HEK293 (cell line): ENCODE data around the gene KRTDAP.

Source experiments
- CTCF ChIA-PET: fragments of 350-600 bp; formaldehyde crosslinking; extraction: SDS; loops from one replicate; lab custom pipeline; 2021; ENCODE audit warnings: antibody characterized with exemption; lab: Yijun Ruan, JAX
- POLR2A ChIA-PET: fragments of 300-600 bp; formaldehyde crosslinking; extraction: SDS; loops from one replicate; lab custom pipeline; 2020; ENCODE audit warnings: antibody characterized with exemption, inconsistent platforms; lab: Yijun Ruan, JAX
- H3K27ac ChIP-seq: fragments of 200-500 bp; sonication (Bioruptor generic); 2 replicates; pipeline ENCODE4 v1.5.1; 2014; ENCODE audit warnings: low read depth, low read length, control low read depth, inconsistent platforms; ENCODE audit errors: extremely low read depth
- H3K36me3 ChIP-seq, 2 experiments: fragments of 200-500 bp in 1 of 2; sonication (Bioruptor generic) in 1 of 2; 1 replicate in 1 of 2; 2 replicates in 1 of 2; pipeline ENCODE4 v1.5.1; 2014 to 2017; ENCODE audit warnings: inconsistent platforms in 2 of 2, low read length in 2 of 2; ENCODE audit not compliant: control insufficient read depth in 2 of 2, insufficient read depth in 1 of 2
- H3K4me1 ChIP-seq: fragments of 200-500 bp; sonication (Bioruptor generic); 2 replicates; pipeline ENCODE4 v1.5.1; 2014; ENCODE audit warnings: mild to moderate bottlenecking, low read length, inconsistent platforms; ENCODE audit not compliant: control insufficient read depth, insufficient read depth
- H3K4me3 ChIP-seq: 2 replicates; pipeline ENCODE4 v1.5.1; 2011; ENCODE audit warnings: low read depth, mild to moderate bottlenecking, control low read depth, low read length, moderate library complexity
- H3K9me3 ChIP-seq: fragments of 200-500 bp; sonication (Bioruptor generic); 2 replicates; pipeline ENCODE4 v1.5.1; 2014; ENCODE audit warnings: low read depth, low read length, inconsistent platforms; ENCODE audit not compliant: control insufficient read depth, insufficient read depth
- BCL11A ChIP-seq: fragments of 450-650 bp; formaldehyde crosslinking; IDR thresholded peaks from 2 replicates; pipeline ENCODE4 v1.5.1; 2016; ENCODE audit warnings: low read depth, missing biosample characterization, missing genetic modification characterization
- IKZF3 ChIP-seq: fragments of 450-650 bp; IDR thresholded peaks from 2 replicates; pipeline ENCODE4 v1.5.0; 2018; ENCODE audit warnings: missing biosample characterization, mild to moderate bottlenecking, missing genetic modification characterization, moderate library complexity
- REST ChIP-seq: fragments of 450-650 bp; formaldehyde crosslinking; IDR thresholded peaks from 2 replicates; pipeline ENCODE4 v1.5.1; 2016; ENCODE audit warnings: missing biosample characterization, missing genetic modification characterization
- ZBTB10 ChIP-seq: fragments of 450-650 bp; formaldehyde crosslinking; IDR thresholded peaks from 2 replicates; pipeline ENCODE4 v1.5.1; 2016; ENCODE audit warnings: missing biosample characterization, missing genetic modification characterization
- ZBTB44 ChIP-seq: fragments of 450-650 bp; IDR thresholded peaks from 2 replicates; pipeline ENCODE4 v1.5.1; 2018; ENCODE audit warnings: missing biosample characterization, mild to moderate bottlenecking, missing genetic modification characterization
- ZNF112 ChIP-seq: fragments of 450-650 bp; formaldehyde crosslinking; IDR thresholded peaks from 2 replicates; pipeline ENCODE4 v1.5.0; 2017; ENCODE audit warnings: missing biosample characterization, missing genetic modification characterization
- ZNF121 ChIP-seq: fragments of 450-650 bp; formaldehyde crosslinking; IDR thresholded peaks from 2 replicates; pipeline ENCODE4 v1.5.1; 2016; ENCODE audit warnings: missing biosample characterization, missing genetic modification characterization
- ZNF266 ChIP-seq: fragments of 450-650 bp; formaldehyde crosslinking; IDR thresholded peaks from 2 replicates; pipeline ENCODE4 v1.5.1; 2016; ENCODE audit warnings: missing biosample characterization, missing genetic modification characterization, low read depth
- ZNF600 ChIP-seq: fragments of 450-650 bp; formaldehyde crosslinking; IDR thresholded peaks from 2 replicates; pipeline ENCODE4 v1.5.1; 2016; ENCODE audit warnings: missing biosample characterization, missing genetic modification characterization
- ZNF610 ChIP-seq: fragments of 450-650 bp; formaldehyde crosslinking; IDR thresholded peaks from 2 replicates; pipeline ENCODE4 v1.5.1; 2016; ENCODE audit warnings: missing biosample characterization, missing genetic modification characterization, borderline replicate concordance
- ZNF626 ChIP-seq: fragments of 450-650 bp; sonication (Bioruptor Pico); formaldehyde crosslinking; IDR thresholded peaks from 2 replicates; pipeline ENCODE4 v1.5.1; 2018; ENCODE audit warnings: missing biosample characterization, missing genetic modification characterization, inconsistent platforms
- ZNF629 ChIP-seq: fragments of 450-650 bp; formaldehyde crosslinking; IDR thresholded peaks from 2 replicates; pipeline ENCODE4 v1.5.1; 2017; ENCODE audit warnings: missing biosample characterization, missing genetic modification characterization
- ZNF639 ChIP-seq: fragments of 450-650 bp; formaldehyde crosslinking; IDR thresholded peaks from 2 replicates; pipeline ENCODE4 v1.5.1; 2016; ENCODE audit warnings: missing biosample characterization, missing genetic modification characterization
- ZNF747 ChIP-seq: fragments of 450-650 bp; formaldehyde crosslinking; IDR thresholded peaks from 2 replicates; pipeline ENCODE4 v1.5.1; 2016; ENCODE audit warnings: missing biosample characterization, missing genetic modification characterization

Gene KRTDAP

GRCh38 chr19:35498984-35499527, 8.8 kb upstream of the KRTDAP start:
- Histone ChIP-seq H3K9me3 (no peaks in the 10 kb centered on the region), H3K27ac (no peak overlapping the region), H3K36me3 (peaks cover 4 to 34% of the 10 kb centered on the region in 2 experiments), H3K4me1 (peaks cover 3% of the 10 kb centered on the region; the same call in 1 of the 2 replicates), H3K4me3 (no peak overlapping the region)
- no peak for TF ChIP-seq ZNF112 (tag by site-specific recombination)
- CTCF ChIA-PET = no interaction called here
- POLR2A ChIA-PET = no interaction called here

DNA sequence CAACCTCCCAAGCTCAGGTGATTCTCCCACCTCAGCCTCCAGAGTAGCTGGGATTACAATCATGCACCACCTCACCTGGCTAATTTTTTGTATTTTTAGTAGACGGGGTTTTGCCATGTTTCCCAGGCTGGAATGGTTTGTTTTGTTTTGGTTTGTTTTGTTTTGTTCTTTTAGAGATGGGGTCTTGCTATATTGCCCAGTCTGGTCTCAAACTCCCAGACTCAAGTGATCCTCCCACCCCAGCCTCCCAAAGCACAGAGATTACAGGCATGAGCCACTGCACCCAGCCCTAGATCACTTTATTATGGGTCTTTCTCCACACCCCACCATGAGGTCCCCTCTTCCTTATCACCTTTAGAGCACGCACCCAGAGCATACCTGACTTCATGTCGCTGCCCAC, 8.0 kb upstream of the KRTDAP start:
- Histone ChIP-seq H3K27ac (no peak overlapping the region), H3K9me3 (no peaks in the 10 kb centered on the region), H3K36me3 (peaks cover 4 to 33% of the 10 kb centered on the region in 2 experiments), H3K4me3 (no peak overlapping the region), H3K4me1 (peaks cover 3% of the 10 kb centered on the region; the same call in 1 of the 2 replicates)
- ChIA-PET POLR2A (interaction anchor here (1.1 to 1.8 kb wide), 2 partner anchors 11 to 12 kb away, joined by 4 to 10 read pairs; no protein-coding TSS in a partner anchor), CTCF (interaction anchor here (0.7 to 8.4 kb wide), 8 partner anchors 8 to 353 kb away, joined by 3 to 237 read pairs (median 6); partner anchors contain the start of gene FFAR3)
- TF ChIP-seq ZNF121 (peak; percentile 100), BCL11A (no peak)

DNA sequence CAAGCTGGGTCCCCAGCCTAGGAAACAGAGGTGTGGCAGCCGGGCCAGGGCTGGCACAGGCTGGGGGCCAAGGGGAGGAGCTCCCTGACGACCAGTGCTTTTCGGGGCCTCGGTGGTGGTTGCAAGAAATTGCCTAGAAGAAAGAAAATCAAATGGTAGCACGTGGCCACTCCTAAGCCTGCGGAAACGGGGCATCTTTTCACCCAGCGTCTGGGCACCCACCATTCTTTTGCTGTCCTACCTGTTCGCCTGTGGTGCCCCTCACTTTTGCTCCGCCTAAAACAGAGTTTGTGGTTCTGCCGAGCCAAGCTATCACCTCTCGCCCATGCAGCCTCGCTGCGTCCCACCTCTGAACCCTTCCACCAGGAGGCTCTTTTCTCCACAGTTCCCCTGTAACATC, 7.1 kb upstream of the KRTDAP start:
- ChIA-PET CTCF (interaction anchor here (0.5 to 8.4 kb wide), 20 partner anchors 8 to 1334 kb away, joined by 3 to 237 read pairs (median 4); partner anchors contain the start of gene FFAR3), POLR2A (interaction anchor here (0.5 to 1.8 kb wide), 4 partner anchors 10 to 145 kb away, joined by 3 to 10 read pairs (median 4); no protein-coding TSS in a partner anchor)
- H3K4me1 ChIP-seq = peaks cover 3% of the 10 kb centered on the region; the same call in 1 of the 2 replicates
- H3K4me3 ChIP-seq = no peak overlapping the region
- TF ChIP-seq REST = no peak
- no peak for TF ChIP-seq ZBTB10 (tag by site-specific recombination)
- TF ChIP-seq ZNF600 = peak; percentile 53; the same call in 1 of the 2 replicates
- TF ChIP-seq, all 188 proteins: peak for 1
- H3K27ac ChIP-seq = no peak overlapping the region; the same call in 1 of the 2 replicates
- H3K36me3 ChIP-seq = peaks cover 4 to 29% of the 10 kb centered on the region in 2 experiments
- no peaks in the 10 kb centered on the region for H3K9me3 ChIP-seq

- H3K4me1 ChIP-seq = no peaks in the 10 kb centered on the region
- ChIA-PET CTCF (interaction anchor here (0.5 to 8.4 kb wide), 90 partner anchors 9 to 760 kb away, joined by 3 to 237 read pairs (median 4); partner anchors contain the start of genes CD22, DMKN, FFAR1 and FFAR3), POLR2A (interaction anchor here (1.0 to 1.5 kb wide), 7 partner anchors 9 to 142 kb away, joined by 3 to 13 read pairs (median 7); no protein-coding TSS in a partner anchor)
- no peak overlapping the region for H3K27ac ChIP-seq
- H3K36me3 ChIP-seq = peaks cover 4 to 14% of the 10 kb centered on the region in 2 experiments
- H3K4me3 ChIP-seq = no peak overlapping the region
- no peaks in the 10 kb centered on the region for H3K9me3 ChIP-seq
- no peak for TF ChIP-seq ZNF747
- peak; percentile 13; the same call in 1 of the 2 replicates for TF ChIP-seq ZNF629
- no peak for TF ChIP-seq ZNF266 (tag by site-specific recombination)
- TF ChIP-seq ZNF610 = peak; percentile 90; the same call in 1 of the 2 replicates
- no peak for TF ChIP-seq ZNF626 (tag by site-specific recombination)
- TF ChIP-seq ZBTB44 (tag by site-specific recombination) = no peak
- peak; percentile 61; the same call in 1 of the 2 replicates for TF ChIP-seq IKZF3 (tag by site-specific recombination)
- no peak for TF ChIP-seq ZNF639 (tag by site-specific recombination)
These were observed 5.1 kb upstream of the KRTDAP start for GRCh38 chr19:35495107-35496064.
